SU-DHL-6 (cell line): ENCODE data around the gene GAS2L2.

ENCODE experiments used
- EZH2phosphoT487 ChIP-seq: fragments of 200-600 bp; sonication (generic), shearing (Covaris generic); conservative IDR thresholded peaks from 2 replicates; pipeline ENCODE4 v1.6.1; 2018; ENCODE audit warnings: mild to moderate bottlenecking, antibody characterized with exemption, low read length, moderate library complexity, mixed read lengths
- TF ChIP-seq, protein P1 (sequence below): fragments of 200-600 bp; sonication (generic); IDR thresholded peaks from one replicate; pipeline ENCODE4 v1.5.1; 2017; ENCODE audit warnings: antibody characterized with exemption, mild to moderate bottlenecking, low read length, moderate library complexity; ENCODE audit not compliant: insufficient read depth, poor library complexity, severe bottlenecking

DNA sequence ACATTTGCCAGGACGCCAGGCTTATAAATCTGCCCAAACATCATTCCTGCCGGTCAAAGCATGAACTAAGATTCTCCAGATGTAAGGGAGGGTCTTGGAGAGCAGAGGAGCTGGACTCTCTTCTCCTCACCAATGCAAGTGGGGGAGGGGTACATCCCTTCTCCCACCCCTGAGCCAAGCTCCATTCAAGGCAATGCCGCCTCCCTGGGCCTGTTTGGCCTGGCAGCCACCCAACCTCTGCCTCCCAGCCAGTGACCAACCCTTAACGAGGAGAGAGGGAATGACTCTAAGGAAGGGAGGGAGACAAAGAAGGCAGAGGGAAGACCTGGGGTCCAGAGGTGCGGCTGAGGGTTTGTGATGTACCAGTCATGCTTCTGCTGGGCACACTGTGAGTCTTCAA lies 21.5 kb upstream of the GAS2L2 start:
- TF ChIP-seq, protein P1, sequence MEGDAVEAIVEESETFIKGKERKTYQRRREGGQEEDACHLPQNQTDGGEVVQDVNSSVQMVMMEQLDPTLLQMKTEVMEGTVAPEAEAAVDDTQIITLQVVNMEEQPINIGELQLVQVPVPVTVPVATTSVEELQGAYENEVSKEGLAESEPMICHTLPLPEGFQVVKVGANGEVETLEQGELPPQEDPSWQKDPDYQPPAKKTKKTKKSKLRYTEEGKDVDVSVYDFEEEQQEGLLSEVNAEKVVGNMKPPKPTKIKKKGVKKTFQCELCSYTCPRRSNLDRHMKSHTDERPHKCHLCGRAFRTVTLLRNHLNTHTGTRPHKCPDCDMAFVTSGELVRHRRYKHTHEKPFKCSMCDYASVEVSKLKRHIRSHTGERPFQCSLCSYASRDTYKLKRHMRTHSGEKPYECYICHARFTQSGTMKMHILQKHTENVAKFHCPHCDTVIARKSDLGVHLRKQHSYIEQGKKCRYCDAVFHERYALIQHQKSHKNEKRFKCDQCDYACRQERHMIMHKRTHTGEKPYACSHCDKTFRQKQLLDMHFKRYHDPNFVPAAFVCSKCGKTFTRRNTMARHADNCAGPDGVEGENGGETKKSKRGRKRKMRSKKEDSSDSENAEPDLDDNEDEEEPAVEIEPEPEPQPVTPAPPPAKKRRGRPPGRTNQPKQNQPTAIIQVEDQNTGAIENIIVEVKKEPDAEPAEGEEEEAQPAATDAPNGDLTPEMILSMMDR, result no peak
- no peak for TF ChIP-seq EZH2phosphoT487
